Stimulated activated CD4-positive, alpha-beta T cell treated with anti-CD3 and anti-CD28 coated beads, TNF-alpha, amount 100 ng/mL, for 24 hours (primary cell): ENCODE results near the gene C19orf33.
"Not testable (repeated sequence)": the region's sequence is repeated elsewhere in the genome, so short reads cannot be mapped to it uniquely, and the experiment has no call there.

Source experiments
- DNase-seq, 3 experiments: peaks; one replicate each; pipeline ENCODE4 v3.0.0-alpha.2; 2020; ENCODE audit warnings: low read depth in 3 of 3

Gene C19orf33

DNA sequence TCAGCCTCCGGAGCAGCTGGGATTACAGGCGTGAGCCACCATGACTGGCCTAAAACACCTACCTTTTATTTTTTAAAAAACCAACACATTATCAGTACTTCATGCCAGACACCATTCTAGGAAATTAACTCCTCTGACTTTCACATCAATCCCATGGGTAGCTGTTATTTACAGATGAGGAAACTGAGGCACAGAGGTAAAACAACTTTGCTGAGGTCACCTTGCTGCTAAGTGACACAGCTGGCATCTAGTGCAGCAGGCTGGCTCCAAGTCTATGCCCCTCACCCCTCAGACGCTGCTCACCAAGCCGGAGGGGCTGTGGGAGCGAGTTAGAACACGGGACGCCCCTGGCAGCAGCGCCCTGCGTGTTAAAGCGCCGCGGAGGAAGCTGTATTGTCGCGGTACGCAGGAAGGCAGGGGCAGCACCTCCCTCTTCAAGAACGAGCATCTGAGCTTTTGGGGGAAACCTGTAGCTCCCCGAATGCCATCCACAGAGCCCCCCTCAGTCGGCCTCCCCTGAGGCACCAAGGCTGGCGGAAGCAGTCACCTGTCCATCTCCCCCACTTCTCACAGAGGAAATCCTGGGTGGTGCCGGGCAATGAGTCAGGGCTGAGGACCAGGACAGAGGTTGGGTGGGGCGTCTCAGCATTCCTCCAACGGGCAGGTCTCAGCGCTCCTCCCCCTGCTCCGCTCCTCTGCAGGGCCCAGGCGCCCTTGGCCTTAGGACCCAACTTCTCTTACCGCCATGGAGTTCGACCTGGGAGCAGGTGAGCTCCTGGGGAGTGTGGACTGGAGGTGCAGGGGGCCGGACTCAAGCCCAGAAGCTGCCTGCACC is at the start of gene C19orf33:
Gene C19orf33, plus strand, starts transcription at position 735 of the 835 bp plus-strand sequence. Its CDS starts 11 bp downstream, at position 746.
- no peak for DNase-seq

DNA sequence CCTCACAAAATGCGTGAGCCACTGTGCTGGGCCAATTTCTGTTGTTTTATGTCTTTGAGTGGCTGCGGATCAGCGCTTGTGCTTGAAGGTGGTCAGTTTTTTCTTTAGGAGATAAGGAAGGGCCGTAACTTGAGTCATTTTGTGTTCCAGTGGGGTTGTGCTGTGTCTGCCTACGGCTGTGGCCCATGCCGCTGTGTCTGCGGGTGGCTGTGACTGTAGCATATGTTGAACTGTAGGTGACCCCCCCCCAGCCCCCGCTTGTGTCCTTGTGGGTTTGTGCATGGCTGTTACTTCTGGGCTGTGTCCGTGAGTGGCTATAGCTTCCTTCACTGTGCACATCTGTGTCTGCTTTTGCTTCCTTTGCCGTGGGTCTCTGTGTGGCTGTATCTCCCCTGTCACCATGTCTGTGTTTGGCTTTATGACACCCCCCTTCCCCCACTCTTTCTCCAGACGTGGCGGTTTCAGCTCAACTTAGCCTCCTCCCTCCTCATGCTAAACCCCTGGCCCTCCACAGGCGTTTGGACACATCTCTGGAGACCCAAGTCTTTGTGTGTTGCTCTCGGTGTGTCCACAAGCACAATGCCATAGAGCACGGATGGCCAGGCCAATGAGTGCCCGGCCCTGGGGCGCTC is 48.6 kb upstream of the C19orf33 start:
- no peak for DNase-seq

DNA sequence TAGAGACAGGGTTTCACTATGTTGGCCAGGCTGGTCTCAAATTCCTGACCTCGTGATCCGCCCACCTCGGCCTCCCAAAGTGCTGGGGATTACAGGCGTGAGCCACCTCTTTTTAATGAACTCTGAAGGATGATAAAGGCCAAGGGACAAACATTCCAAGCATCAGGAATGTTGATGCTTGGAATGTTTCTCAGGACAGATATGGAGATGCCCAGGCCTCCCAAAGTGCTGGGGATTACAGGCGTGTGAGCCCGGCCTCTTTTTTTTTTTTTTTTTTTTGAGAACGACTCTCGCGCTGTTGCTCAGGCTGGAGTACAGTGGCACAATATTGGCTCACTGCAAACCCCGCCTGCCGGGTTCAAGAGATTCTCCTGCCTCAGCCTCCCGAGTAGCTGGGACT is 42.1 kb upstream of the C19orf33 start:
- DNase-seq, result not testable (repeated sequence)

DNA sequence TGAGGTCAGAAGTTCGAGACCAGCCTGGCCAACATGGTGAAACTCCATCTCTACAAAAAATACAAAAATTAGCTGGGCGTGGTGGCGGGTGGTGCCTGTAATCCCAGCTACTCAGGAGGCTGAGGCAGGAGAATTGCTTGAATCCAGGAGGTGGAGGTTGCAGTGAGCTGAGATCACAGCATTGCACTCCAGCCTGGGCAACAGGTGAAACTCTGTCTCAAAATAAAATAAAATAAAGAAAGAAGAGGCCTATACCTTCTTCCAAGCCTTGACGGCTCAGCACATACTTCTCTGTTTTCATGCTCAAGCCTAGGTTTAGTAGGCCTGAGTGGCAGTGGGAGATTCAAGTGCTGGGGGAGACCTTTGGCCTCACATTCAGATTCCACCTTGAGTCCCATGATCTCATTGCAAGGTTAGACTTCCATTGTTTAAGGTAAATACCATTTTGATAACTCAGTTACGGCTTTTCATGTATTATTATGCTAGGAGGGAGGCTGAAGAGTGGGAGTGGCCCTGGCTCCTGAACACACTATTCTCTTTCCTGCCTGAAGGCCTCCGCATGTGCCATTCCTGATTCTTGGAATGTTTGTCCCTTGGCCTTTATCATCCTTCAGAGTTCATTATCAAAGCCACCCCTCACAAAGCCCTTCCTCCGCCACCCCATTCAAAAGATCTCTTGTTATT is 41.3 kb upstream of the C19orf33 start:
- DNase-seq, result no peak

DNA sequence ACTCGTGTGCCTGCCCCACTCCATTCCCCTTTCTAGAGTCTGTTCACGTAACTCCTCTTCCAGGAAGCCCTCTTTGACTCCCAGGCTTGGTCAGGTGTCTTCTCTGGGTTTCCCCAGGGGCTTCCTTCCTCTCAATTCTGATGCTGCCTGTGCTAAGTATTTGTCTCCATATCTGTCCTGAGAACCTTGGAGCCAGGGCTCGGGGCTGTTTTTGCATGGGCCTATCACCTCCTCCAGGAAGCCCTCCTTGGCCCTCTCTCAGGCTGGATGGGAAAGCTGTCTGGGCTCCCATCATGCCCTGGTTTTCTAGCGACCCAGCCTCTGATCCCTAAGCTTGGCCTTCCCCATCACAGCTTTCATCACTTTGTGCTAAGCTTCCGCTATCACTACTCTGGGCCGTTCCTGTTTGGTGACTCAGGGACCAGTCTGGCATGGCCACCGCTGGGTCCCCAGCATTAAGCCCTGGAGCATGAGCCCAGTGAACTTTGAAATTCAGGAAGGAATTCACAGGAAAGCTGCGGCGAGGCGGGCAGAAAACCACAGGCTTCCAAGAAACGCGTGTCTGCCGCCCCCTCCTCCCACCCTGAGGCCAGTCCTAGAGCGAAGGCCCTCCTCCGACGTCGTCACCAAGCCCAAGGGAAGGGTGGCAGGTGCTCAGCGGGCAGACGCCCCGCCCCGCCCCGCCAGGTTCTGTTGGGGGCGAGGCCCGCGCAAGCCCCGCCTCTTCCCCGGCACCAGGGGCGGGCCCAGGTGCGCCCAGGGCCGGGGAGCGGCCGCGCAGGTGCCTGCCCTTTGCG is 40.2 kb upstream of the C19orf33 start:
- DNase-seq, result peak; percentile 27 to 83 (median 40)

DNA sequence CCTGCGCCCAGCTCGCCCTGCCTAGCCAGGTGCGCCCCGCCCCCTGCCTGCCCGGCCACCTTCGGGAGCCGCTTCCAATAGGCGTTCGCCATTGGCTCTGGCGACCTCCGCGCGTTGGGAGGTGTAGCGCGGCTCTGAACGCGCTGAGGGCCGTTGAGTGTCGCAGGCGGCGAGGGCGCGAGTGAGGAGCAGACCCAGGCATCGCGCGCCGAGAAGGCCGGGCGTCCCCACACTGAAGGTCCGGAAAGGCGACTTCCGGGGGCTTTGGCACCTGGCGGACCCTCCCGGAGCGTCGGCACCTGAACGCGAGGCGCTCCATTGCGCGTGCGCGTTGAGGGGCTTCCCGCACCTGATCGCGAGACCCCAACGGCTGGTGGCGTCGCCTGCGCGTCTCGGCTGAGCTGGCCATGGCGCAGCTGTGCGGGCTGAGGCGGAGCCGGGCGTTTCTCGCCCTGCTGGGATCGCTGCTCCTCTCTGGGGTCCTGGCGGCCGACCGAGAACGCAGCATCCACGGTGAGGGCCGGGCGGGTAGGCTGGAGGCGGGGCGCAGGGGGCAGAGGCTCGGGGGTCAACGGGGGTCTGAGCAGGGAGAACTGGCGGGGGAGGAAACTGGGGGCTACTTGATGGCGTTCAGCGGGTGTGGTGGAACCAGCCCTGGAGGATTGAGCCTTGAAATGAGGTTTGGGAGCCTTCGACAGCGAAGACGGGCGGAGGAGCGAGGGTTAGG is 39.4 kb upstream of the C19orf33 start, which contains the start of gene SPINT2:
Gene SPINT2, plus strand, starts transcription at position 88 of the 727 bp plus-strand sequence. Its CDS starts 320 bp downstream, at position 408.
- peak in 1 of 3 experiments; percentile 35 for DNase-seq

DNA sequence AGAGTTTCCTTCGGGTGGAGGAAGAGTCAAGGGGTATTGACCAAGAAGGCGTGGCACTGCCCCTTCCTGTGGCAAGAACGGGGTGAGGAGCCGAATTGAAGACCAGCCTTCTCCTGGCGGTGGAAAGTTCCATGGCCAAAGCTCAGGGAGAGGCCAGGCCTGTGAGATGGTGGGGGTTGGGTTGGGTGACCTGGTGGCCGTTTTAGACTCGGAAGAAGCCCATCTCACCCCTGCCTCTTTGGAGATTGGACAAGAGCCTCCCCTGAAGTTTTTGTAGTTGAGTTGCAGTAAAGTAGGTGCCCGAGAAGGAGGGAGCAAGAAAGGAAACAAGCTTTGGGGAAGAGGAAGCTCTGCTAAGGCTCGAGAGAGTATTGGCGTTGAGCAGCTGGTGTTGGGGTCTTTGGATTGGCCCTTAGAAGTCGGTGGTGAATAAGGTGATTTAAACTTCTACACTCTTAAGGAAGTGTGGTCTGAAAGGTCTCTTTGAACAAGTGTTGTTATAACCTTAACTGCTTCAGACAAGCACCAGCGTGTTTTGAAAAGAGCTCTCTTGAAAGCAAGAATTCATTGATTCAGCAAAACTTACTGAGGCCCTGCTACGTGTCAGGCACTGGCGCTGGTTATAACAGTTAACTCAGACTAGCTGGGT is 38.7 kb upstream of the C19orf33 start:
- no peak for DNase-seq

DNA sequence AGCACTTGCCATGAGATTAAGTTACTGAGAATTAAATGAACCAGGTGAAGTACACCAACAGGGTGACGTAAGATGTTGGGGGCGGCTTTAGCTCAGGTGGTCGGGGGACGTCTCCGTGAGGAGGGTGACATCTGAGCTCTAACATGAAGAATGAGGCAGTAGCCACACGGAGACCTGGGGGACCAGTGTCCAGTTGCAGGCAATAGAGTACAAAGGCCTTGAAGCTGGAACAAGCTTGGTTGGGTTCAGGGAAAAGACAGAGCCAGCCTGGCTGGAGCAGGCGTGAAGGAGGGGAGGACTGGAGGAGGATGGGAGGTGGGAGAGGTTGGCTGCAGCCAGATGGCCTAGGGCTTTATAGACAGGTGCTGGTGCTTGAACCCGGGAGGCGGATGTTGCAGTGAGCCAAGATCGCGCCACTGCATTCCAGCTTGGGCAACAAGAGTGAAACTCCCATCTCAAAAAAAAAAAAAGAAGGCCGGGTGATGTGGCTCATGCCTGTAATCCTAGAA is 38.1 kb upstream of the C19orf33 start:
- DNase-seq, result no peak

DNA sequence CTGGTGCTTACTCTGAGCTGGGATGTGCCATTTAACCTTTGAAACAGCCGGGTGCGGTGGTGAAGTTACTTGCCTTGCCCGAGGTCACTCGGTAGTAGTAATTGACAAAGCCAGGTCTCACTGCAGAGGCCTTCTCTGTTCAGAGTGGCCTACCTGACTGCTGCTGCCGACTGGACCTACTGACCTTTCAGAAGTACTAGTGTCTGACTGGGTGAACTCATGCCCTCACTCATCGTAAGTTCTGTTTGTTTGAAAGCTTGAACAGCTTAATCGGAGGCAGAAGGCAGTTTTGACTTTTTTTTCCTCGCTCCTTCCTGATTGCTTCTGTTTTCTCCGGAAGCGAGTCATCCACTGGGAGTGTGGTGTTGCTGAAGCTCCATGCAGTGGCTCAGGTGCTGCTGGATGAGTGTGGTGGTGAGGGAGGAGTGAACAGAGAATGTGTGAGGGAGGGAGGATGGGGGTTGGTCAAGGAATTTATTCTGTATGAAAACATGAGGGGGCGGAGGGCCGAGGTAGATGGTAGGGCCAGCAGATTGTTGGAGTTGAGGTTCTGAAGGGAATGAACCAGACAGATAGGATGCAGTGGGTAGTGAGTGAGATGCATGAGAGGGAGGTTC is 37.0 kb upstream of the C19orf33 start:
- DNase-seq, result no peak

DNA sequence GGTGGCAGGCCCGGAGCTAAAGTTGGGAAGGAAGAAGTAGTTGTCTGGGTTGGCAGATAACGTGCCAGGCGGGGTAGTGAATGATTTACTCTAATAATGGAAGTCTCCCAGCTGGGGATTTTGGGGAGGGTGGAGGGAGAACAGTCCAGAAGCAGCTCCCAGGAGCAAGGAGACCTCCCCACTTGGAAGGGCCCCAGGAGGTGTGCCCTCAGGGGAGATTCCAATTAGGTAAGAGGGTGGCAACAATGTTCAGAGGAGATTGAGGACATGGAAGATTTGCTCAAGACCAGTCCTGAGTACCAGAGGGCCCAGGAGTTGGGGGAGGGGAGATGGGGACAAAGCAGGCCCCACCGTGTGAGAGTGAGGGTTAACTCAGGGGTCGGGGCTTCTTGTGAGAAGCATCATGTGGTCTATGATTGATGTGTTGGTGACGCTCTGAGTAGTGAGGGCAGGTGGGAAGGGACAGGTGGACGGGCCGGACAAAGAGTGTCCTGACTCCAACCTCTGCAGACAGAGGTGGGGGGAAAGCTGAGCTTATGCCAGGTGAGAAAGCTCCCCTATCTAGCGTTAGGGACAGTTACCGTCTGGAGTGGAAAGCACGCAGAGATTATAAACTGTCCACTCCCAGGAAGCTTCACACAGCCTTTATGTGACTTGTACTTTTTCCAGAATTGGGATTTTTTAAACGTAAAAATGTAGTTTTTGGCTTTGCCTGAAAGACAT is 36.1 kb upstream of the C19orf33 start:
- no peak for DNase-seq

DNA sequence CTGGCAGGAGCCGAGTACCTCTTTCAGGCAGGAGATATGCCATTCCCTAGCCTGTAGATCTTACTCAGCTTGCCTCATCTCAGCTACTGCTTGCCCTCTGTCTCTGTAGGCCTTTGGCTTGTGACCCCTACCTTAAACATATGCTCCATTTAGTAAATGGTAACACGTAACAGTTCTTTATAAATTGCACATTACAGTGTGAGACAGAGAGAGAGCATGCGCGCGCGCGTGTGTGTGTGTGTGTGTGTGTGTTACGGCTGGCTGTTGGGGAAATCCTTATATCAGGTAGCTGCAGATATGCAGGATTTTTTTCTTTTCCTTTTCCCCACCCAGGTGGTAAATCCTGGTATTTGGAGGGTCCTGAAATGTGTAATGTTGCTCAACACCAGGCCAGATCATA is 35.5 kb upstream of the C19orf33 start:
- no peak for DNase-seq

DNA sequence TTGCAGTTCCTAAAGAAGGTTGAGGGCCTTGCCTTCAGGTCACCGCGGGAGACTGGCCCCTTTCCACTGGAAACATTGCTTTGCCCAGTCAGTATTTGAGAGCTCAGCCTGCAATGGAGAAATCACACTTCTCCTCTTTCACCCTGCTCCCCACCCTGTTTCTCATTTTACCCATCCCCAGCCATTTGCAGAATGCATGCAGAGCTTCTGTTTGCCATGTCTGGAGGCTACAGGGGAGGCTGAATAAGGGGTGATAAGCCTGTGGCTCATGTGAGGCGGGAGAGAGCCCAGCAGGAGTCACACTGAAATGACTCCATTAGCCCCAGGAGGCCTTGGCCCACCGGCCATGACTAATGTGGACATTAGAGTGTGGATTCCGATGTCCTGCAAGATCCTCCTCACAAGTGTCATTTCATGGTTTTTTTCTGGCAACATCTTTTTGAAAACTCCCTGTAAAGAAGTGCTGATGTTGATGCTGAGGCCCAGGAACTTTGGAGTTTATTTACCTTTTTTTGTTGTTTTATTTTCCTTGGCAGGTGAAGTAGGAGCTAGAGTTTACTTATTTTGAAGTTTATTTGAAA is 33.4 kb upstream of the C19orf33 start:
- no peak for DNase-seq

DNA sequence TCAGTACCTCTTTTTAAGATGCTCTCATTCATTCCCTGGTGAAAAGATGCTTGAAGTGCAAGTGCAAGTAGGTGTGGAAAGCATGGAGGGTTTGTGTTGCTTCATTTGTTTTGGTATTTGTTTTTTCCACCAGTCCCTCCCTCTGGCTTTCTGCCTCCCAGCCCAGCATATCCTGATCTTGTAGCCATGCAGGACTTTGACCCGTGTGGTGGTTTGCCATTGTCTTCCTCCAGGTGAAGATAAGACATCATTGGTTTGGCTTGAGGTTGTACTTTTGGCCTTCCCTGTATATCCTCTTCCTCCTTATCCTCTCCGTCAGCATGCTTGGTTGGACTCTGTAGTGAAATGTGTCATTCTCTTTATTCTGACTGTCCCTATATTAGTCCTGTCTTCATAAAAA is 30.6 kb upstream of the C19orf33 start:
- no peak for DNase-seq

DNA sequence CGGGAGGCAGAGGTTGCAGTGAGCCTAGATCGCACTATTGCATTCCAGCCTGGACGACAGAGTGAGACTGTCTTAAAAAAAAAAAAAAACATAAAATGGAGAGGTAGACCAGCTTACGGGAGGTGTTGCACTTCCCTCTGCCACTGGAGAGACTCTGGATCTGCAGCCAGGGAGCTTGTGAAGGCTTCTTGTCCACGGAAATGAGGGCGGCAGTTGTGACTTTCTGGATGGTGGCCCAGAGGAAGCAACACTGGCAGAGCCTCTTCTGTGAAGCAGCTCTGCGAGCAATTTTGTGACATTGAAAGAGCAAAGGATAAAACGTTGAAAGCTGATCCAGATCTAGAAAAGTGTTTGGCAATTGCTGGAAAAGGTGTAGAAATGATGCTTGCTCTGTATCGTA is 29.3 kb upstream of the C19orf33 start:
- no peak for DNase-seq

DNA sequence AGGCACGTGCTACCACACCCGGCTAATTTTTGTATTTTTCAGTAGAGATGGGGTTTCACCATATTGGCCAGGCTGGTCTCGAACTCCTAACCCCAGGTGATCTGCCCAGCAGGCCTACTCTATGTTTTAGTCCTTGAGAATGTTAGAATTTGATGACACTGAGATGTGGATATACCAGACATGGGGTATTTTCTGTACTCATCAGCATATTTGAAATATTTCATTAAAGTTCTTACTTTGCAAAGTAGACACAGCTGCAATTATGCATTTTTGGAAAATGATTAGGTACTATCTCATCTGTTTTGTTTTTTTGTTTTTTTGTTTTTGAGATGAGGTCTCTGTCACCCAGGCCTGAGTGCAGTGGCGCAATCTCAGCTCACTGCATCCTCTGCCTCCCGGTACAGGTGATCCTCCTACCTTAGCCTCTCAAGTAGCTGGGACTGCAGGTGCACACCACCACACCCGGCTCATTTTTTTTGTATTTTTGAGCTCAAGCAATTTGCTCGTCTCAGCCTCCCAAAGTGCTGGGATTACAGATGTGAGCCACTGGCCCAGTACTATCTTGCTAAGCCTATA is 27.0 kb upstream of the C19orf33 start:
- no peak for DNase-seq

DNA sequence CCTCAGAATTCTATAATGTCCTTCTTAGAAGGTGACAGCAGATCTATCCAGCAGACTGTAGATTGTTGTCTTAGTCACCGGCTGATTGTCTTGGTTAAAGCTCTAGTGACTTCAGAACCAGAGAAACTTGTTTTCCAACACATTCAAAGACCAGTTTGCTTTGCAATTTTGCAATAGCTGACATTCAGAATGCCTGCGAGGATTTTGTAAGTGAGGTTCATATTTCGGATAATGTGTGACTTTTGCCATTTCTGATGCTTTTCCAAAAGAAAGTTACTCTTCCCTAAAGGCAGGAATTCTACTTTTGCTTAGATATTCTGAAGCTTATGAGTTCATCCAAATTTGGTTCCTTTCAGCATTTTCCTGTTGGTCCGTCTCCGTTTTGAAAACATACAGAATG is 26.5 kb upstream of the C19orf33 start:
- no peak for DNase-seq

DNA sequence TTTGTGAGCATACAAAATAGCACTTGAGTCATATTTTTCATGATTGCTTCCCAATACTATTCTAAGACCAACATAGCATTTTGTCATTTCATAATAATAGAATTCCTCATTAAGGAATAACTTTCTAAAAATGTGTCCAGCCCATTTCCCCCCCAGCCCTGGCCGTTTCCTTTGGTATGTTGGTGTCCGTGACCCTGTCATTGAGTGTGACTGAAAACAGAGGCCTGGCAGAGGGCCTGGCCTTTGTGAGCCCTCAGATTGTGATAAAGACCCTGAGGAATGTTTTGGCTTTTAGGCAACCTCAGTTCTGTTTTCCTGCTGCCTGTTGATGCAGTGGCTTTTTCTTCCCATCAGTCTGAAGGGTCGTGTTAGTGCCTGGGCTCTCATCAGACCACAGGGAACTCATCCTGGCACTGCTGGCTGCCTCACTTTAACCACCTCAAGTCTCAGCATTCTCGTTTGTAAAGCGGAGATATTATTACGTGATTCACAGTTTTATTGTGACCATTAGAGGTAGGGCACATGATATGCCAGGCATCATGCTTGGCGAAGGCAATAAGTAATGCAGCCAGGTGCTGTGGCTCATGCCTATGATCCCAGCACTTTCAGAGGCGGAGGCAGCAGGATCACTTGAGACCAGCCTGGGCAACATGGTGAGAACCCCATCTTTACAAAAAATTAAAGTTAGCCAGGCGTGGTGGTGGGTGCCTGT is 25.9 kb upstream of the C19orf33 start:
- no peak for DNase-seq

DNA sequence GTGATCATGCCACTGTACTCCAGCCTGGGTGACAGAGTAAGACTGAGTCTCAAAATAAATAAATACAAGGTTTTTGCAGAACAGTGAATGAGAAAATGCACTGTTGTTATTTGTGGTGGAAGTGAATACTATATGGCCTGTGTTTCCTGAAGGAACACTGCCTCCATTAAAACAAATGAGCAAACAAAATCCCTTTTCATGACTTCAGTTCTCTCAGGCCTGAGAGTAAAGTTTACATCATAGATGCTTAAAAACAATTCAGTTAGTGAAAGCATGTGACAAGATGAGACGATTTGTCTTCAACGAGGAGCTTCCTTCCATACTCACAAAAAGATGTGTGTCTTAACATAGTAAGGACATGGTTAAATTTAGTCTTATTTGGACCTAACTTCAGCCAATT is 25.3 kb upstream of the C19orf33 start:
- DNase-seq, result no peak
